NCI-H1436 (cell line): ENCODE data around the gene CRAMP1.
"Not testable (repeated sequence)": the region's sequence is repeated elsewhere in the genome, so short reads cannot be mapped to it uniquely, and the experiment has no call there.

ENCODE experiments used
- DNase-seq: peaks from one replicate; lab custom pipeline; 2025; lab: John Stamatoyannopoulos, UW

CRAMP1 gene, protein sequence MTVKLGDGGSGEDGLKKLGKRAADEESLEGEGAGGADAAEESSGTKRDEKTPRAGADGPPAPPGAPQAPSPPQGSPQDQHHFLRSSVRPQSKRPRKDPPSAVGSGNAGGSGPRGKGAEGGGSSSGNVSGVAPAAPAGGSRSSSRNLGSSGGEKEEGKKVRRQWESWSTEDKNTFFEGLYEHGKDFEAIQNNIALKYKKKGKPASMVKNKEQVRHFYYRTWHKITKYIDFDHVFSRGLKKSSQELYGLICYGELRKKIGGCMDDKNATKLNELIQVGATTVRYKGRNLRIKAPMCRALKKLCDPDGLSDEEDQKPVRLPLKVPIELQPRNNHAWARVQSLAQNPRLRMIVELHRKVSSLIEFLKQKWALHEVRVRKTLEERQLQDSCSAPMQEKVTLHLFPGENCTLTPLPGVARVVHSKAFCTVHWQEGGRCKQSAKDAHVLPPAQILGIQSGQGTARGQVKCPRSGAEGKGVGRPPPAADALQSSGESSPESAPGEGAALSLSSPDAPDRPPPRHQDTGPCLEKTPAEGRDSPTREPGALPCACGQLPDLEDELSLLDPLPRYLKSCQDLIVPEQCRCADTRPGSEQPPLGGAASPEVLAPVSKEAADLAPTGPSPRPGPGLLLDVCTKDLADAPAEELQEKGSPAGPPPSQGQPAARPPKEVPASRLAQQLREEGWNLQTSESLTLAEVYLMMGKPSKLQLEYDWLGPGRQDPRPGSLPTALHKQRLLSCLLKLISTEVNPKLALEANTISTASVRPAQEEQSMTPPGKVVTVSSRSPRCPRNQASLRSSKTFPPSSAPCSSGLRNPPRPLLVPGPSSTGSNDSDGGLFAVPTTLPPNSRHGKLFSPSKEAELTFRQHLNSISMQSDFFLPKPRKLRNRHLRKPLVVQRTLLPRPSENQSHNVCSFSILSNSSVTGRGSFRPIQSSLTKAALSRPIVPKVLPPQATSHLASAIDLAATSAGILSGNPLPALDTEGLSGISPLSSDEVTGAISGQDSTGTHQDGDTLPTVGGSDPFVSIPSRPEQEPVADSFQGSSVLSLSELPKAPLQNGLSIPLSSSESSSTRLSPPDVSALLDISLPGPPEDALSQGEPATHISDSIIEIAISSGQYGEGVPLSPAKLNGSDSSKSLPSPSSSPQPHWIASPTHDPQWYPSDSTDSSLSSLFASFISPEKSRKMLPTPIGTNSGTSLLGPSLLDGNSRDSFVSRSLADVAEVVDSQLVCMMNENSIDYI (N-terminal part only)

DNA sequence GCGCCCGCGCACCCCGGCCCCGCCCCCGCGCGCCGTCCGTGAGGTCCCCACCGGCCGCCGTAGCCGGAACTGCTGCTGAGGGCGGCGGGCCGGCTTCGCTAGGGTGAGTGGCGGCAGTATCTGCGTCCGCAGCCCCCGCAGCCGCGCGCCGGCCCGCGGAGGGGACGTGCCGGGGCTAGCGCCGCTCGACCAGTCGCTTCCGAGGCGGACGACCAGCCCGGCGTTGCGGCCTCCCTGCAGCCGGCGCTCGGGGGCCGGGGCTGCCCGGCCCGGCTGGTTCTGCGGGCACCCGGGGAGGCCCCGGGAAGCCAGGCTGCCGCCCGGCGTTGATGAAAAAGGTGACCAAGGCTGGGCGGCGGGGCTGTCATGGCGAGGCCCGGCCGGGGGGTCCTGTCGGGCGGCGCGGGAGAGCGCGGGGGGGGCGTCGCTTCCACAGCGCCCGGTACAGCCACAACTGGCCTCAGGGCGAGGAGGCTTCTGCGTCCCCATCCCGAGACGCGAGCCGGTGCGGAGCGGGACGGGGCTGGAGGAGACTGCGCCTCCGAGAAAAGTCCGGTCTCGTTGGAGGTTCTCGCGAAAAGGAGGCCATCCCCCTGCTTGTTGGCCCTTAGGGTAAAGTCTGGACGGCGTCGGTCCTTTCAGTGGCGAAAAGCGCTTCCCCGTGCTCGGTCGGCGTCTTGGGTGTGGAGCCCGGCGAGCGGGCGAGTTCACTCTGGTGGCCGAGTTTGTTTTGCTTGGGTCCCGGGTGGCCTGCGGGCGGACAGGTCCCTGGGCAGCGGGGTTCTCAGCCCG lies at the start of gene CRAMP1:
Gene CRAMP1, plus strand, starts transcription at position 41 of the 792 bp plus-strand sequence. CDS start 2,280 bp downstream, outside the sequence.
- DNase-seq, result no peak

DNA sequence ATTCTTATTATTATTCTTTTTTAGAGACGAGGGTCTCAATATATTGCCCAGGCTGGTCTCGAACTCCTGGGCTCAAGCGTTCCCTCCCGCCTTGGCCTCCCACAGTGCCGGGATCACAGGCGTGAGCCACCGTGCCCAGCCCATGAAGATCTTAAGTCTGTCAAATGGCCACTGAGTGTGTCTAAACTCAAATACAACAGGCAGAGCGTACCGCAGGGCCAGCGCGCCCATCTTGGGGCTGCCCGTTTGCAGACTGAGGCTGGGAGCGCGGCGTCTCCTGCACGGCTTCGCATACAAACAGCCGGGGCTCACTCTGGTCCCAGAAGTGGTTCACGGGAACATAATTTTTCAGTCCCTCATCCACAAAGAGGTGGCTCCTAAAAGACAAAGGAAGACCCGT lies 48.4 kb upstream of the CRAMP1 start:
- no peak for DNase-seq

DNA sequence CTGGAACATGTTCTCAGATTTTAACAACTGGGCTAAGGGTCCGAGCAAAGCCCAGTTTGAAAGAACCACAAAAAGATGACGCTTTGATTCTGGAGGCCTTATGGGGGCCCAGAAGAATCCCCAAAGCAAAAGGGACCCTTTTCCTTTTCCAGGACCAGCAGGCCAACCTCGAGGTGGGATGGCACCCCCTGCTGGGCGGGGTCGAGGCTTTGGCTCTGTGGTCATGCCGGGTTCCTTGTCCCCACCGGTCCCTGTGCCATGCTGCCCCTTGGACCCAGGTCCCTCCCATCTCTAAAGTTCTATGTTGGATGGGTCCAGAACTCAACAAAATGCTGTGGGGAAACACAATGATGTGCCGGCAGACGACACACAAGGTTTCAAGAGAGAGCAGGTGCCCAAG lies 47.8 kb upstream of the CRAMP1 start:
- no peak for DNase-seq

DNA sequence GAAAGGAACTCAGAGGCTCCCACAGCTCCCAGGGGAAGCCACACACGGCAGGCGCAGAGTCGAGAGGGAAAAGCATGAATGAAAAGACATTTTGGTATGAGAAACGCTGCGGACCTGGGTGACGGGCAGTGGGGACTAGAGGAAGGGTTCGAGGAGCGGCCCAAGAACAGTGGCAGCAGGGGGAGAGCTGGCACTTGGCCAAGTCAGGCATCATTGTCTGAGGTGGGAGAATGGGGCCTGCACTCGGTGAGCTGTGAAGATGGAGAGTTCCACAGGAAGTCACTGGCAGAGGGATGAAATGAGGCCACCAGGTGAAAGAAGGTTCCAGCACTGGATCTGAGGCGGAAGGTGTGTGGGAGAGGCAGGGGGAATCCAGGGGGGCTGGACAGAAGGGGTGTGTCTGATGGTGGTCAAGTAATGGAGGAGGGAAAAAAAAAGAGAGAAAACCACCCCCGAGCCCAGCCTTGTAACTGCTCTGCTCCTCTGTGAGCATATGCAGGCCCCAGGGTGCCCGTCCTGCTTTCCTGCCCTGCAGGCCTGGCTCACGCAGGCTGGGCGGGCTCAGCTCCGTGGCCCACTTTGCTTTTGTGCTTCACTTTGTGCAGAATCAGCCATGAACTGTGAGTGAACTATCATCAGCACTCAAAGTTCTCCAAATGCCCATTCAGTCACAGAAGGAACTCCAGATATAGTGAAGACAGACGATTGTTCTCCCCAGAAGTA lies 46.9 kb upstream of the CRAMP1 start:
- DNase-seq, result no peak

DNA sequence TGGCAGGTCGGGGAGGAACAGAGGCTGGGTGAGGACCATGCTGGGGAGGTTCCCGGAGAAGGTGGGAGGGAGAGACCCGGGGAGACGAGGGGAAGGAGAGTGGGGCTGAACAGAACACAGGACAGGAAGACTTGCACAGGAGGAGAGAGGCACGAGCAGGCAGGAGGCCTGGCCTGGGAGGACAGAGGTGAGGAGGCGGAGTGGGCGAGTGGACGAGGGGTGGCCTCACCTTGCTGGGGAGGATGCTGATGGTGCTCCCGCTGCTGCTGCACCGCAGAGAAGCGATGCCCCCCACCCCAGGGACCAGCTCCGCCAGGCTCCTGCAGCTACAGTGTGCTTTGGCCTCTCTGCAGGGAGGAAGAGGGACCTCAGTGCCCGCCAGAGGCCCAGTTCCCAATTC lies 44.2 kb upstream of the CRAMP1 start:
- no peak for DNase-seq

DNA sequence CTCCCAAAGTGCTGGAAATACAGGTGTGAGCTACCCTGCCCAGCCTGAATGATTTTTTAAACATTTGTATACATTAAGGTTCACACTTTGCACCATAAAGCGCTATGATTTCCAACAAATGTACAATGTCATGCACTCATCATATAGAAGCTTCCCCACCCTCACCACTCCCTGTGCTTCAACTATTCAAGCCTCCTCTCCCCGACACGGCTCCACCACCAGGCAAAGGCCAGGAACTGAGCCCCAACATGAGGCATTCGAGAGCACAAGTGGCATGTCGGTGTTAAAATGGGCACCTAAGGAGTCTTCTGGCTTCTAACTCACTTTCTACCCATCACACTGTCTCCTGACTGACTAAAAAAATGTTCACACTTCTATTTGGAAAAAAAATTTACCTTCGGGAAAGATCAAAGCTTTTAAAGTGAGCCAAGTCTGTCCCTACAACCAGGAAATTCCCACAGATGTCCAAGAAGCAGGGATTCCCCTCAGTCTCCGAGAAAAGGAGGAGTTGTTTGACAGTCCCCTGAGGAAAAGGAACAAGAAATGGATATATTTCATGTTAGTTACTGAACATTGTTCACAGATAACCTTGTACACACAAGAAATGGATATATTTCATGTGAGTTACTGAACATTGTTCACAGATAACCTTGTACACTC lies 41.0 kb upstream of the CRAMP1 start:
- DNase-seq, result no peak

DNA sequence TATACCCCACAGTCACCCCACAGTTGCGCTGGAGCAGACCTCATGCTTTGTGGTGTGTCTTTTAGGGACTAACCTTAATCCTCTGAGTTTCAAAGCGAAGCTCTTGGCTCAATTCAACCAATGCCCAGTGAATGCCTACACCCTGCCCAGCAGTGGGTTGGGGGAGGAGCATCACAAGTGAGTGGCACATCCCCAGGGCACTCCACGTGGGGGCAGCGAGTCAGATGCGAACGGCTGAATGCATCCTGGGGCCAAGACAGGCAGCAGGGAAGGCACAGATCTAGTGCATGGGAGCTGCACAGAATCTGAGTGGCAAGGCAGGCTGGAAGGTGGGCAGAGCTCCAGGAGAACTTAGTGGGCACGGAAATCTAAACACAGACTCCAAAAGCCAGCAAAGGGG lies 39.5 kb upstream of the CRAMP1 start:
- DNase-seq, result no peak

DNA sequence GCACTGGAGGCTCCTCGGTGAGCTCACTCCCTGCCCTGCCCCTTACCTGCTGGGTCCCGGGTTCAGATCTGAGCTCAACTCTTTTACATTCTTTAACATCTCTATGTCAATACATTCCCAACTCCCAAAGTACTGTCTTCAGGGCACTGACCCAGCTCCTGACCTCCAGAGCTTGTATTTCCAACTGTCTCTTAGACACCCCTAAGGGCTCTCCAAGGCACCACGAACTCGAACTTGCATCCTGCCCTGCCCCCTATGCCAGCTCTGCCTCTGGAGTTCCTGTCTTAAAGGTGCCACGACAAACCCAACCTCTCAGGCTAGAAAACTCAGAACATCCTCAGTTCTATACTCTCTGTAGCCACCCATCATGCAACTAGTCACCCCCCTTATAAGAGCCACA lies 38.9 kb upstream of the CRAMP1 start:
- DNase-seq, result no peak

DNA sequence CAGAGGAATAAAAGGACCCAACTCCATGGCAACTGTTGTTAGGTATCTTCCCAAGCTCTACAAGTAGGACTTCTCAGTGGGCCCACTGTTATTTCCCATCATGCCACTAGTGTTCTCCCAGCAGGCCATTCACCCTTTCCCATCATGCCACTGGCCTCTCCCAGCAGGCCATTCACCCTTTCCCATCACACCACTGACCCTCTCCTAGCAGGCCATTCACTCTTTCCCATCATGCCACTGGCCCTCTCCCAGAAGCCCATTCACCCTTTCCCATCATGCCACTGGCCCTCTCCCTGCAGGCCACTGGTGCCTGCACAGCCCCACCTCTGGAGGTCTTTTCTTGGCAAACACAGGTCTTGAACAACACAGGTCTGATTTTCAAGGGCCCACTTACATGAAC lies 36.6 kb upstream of the CRAMP1 start:
- DNase-seq, result no peak

DNA sequence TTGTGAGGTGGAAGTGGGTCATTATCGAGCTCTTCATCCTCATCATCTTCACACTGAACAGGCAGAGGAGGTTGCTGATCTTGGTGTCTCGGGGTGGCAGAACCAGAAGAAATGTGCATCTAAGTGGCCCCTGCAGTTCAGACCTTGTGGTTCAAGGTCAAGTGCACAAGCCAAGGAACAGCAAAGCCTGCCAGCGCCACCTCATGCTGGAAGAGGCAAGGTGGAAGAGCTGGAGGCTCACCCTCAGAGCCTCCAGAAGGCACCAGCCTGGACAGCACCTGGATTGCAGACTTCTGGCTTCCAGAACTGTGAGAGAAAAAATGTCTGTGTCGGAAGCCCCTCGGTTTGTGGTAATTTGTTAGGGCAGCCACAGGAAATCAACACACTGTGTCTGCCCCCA lies 32.9 kb upstream of the CRAMP1 start:
- no peak for DNase-seq

DNA sequence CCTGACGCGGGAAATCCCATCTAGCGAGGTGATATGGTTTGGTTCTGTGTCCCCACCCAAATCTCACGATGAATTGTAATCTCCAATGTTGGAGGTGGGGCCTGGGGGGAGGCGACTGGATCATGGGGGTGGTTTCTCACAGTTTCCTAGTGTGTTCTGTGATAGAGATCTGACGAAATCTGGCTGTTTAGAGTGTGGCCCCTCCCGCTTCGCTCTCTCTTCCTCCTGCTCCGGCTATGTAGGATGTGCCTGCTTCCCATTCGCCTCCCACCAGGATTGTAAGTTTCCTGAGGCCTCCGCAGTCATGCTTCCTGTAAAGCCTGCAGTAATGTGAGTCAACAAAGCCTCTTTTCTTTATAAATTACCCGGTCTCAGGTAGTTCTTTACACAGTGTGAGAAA lies 31.9 kb upstream of the CRAMP1 start:
- no peak for DNase-seq

DNA sequence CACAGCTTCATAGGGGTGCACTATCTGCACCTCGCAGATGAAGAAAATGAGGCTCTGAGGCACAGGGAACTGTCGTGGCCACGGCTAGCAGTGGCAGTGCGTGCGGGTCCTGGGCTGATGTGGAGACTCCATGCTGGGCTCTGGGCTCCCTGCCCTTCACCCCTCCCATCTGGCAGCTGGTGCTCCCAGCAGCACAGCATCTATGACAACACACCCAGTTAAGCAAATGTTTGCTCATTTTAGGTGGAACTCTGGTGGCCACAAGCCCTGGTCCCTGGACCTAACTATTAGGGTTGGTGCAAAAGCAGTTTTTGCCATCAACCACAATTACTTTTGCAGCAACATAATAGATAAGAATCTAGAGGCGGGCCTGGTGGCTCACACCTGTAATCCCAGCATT lies 31.2 kb upstream of the CRAMP1 start:
- DNase-seq, result no peak

DNA sequence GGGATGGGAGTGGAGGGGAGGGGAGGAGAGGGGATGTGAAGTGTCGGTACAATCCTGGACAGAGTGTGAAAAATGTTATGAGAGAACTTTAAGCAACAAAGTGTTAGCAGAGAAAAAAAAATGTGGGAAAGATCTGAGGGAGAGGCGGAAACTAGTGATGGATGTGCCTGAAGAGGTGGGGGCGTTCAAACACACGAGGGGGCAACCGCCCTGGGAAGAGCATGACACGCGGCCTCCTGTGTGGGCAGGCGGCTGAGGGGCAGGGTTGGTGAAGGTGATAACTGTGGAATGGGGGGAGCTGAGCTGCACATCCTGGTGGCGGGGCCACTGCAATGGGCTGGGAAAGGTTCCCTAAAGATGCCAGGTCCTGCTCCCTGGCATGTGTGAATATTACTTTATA lies 30.4 kb upstream of the CRAMP1 start:
- DNase-seq, result no peak

DNA sequence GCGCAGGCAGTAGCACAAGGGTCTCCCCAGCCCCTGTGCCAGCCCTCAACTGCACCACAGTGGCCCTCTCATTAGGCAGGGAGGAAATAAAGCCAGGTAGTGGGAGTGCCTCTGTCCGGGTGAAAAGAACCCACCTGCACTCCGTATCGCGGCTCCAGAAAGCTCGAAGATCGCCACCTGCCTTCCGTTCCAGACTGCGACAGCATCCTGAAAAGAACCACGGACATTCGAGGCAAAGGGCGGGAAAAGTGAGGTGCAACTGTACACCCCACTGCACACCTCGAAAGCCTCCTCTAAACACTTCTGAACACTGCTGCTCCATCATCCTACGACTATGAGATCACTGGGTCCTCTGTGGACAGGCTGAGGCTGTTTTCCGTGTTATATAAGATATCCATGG lies 29.0 kb upstream of the CRAMP1 start:
- no peak for DNase-seq

DNA sequence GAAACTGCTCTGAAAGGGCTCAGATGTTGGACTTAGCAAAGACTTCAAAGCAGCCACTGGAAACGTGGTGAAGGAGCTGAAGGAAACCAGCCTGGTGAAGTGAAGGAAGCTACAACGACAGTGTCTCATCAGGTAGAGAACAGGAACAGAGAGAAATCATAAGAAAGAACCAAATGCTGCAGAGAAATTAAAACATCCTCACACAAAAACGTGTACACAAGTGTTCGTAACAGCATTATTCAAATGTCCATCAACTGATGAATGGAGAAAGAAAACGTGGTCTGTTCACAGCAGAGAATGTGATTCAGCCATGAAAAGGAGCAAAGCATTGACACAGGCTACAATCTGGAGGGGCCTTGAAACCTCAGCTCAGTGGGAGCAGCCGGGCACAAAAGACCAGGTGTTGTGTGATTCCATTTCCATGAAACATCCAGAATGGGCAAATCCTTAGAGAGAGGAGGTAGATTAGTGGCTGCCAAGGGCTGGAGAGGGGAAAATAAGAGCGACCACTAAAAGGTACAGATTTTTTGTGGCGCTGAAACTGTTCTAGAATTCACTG lies 27.2 kb upstream of the CRAMP1 start:
- no peak for DNase-seq

DNA sequence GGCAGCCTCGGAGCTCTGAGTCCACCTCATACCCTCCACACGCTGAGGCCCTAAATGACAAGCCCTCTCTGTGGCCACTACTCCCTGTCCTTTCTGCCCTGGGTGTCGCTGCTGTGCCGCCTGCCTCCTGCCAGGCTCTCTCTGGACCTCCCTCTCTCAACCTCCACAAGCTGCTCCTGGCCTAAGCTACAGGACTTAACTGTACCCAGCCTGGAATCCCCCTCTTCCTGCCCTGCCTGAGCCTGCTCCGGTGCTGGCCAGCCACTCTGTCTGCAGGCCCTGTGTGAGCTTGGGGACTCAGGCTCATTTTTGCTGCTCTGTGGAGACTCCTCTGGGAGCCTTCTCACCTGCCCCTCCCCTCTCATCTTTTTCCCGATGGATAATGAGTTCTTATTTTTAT lies 21.8 kb upstream of the CRAMP1 start:
- DNase-seq, result no peak

DNA sequence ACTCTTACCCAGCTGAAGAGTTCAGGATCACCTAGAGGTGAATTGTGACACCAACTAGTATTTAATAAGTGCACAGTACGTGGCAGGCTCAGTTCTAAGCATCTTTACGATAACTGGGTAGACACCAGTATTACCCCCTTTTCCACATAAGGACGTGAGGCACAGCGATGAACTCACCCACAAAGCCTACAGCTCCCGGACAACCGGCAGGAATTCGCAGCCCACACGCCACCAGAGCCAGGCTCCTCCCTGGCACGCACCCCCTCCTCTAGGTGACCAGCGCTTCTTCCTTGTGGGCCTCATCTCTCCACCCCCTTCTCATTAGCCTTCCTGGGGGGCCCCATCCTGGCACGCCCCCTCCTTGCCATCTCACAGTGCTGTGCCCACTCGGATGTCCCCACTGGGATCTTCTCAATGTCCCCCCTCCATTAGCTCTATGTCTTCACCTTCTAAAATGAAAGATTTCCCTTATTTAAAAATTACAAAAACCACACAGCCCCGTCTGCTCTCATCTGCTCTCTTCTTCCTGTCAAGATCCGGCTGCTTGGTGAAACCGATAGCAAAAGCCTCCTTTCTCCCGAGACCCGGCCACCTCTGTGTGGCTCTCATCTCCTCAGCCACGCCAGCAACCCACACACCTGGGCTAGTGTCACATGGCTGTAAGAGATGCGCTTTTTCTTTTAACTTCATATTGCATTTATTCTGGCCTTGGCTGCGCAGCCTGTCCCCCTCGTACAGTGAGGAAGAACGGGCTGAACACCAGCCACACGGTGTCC lies 21.0 kb upstream of the CRAMP1 start:
- no peak for DNase-seq

DNA sequence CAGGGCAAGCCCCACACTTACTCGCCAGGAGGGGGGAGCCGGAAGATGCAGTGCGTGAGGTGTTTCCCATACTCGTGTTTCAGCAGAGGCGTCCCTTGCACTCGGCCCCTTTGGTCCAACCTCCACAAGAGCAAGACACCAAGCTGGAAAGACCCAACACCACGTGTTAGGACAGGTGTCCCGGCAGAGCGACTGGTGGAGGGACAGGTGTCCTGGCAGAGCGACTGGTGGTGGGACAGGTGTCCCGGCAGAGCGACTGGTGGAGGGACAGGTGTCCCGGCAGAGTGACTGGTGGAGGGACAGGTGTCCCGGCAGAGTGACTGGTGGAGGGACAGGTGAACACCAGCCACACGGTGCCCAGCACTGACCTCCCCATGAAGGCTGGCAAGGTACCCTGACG lies 19.7 kb upstream of the CRAMP1 start:
- DNase-seq, result no peak

DNA sequence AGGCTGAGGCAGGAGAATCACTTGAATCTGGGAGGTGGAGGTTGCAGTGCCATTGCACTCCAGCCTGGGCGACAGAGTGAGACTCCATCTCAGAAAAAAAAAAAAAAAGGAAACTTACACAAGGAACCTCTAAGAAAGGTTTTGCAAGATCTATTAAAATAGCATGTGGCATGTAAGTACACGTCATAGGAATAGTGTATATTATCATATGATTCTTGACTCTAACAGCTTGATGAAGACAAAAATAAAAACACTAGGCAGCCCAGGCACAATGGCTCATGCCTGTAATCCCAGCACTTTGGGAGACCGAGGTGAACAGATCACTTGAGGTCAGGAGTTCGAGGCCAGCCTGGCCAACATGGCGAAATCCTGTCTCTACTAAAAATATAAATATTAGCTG lies 16.6 kb upstream of the CRAMP1 start:
- not testable (repeated sequence) for DNase-seq
